SK-N-SH (cell line): ENCODE data around the gene NHLRC2. TPM values are rescaled to one million over a fixed set of nuclear protein-coding genes. Genes with fewer than 3 reads are reported as not detected.

Experiments used
- CTCF ChIA-PET: fragments of 300-600, 350-600 bp; formaldehyde crosslinking; extraction: SDS; loops from one replicate; lab custom pipeline; 2021; lab: Yijun Ruan, JAX
- POLR2A ChIA-PET: fragments of 350-600 bp; sonication (Branson Sonifier 250); formaldehyde crosslinking; extraction: SDS; loops from one replicate; lab custom pipeline; 2020; ENCODE audit warnings: antibody characterized with exemption, inconsistent platforms; lab: Yijun Ruan, JAX
- DNase-seq: peaks from one replicate; pipeline ENCODE4 v3.0.0; 2012
- H2AFZ ChIP-seq: fragments of 200-600 bp; sonication (generic); 2 replicates; pipeline ENCODE4 v1.8.1; 2016; ENCODE audit warnings: antibody characterized with exemption, mild to moderate bottlenecking, low read depth
- H3F3A ChIP-seq: fragments of 200-600 bp; sonication (generic); replicated peaks from 2 replicates; pipeline ENCODE3; 2016; ENCODE audit warnings: antibody characterized with exemption, mild to moderate bottlenecking; ENCODE audit not compliant: insufficient read depth
- H3K27ac ChIP-seq, 2 experiments: fragments of 200-500 bp in 1 of 2; fragments of 200-600 bp in 1 of 2; sonication (Bioruptor generic) in 1 of 2; sonication (generic), shearing (Covaris generic) in 1 of 2; 2 replicates each; pipeline versions ENCODE4 v1.5.1 to v1.6.1; 2014 to 2016; ENCODE audit warnings: low read depth in 2 of 2, inconsistent platforms in 1 of 2, low read length in 1 of 2, mild to moderate bottlenecking in 1 of 2, mixed read lengths in 1 of 2
- H3K27me3 ChIP-seq: fragments of 200-600 bp; sonication (generic), shearing (Covaris generic); 2 replicates; pipeline ENCODE4 v1.6.1; 2016; ENCODE audit warnings: mixed run types; ENCODE audit not compliant: insufficient read depth
- H3K36me3 ChIP-seq, 2 experiments: fragments of 200-500 bp in 1 of 2; fragments of 200-600 bp in 1 of 2; sonication (Bioruptor generic) in 1 of 2; sonication (generic) in 1 of 2; replicated peaks in 1 of 2; 2 replicates each; pipeline versions ENCODE3 to v1.5.1; 2014 to 2016; ENCODE audit warnings: low read length in 1 of 2, mild to moderate bottlenecking in 1 of 2; ENCODE audit not compliant: insufficient read depth in 2 of 2, control insufficient read depth in 1 of 2
- H3K4me1 ChIP-seq, 2 experiments: fragments of 200-500 bp in 1 of 2; fragments of 200-600 bp in 1 of 2; sonication (Bioruptor generic) in 1 of 2; sonication (generic), shearing (Covaris generic) in 1 of 2; 2 replicates each; pipeline versions ENCODE4 v1.5.1 to v1.6.1; 2014 to 2016; ENCODE audit warnings: low read depth in 1 of 2, low read length in 1 of 2, mixed run types in 1 of 2; ENCODE audit not compliant: insufficient read depth in 2 of 2, control insufficient read depth in 1 of 2
- H3K4me2 ChIP-seq: fragments of 200-600 bp; sonication (generic), shearing (Covaris generic); 2 replicates; pipeline ENCODE4 v1.6.1; 2017; ENCODE audit warnings: mixed run types
- H3K4me3 ChIP-seq, 2 experiments: fragments of 200-500 bp in 1 of 2; fragments of 200-600 bp in 1 of 2; sonication (Bioruptor generic) in 1 of 2; sonication (generic), shearing (Covaris generic) in 1 of 2; 2 replicates each; pipeline versions ENCODE4 v1.5.1 to v1.8.1; 2014 to 2016; ENCODE audit warnings: low read depth in 2 of 2, inconsistent platforms in 1 of 2, low read length in 1 of 2, mild to moderate bottlenecking in 1 of 2, mixed read lengths in 1 of 2, moderate library complexity in 1 of 2
- H3K79me2 ChIP-seq: fragments of 200-600 bp; sonication (generic); 2 replicates; pipeline ENCODE4 v1.8.1; 2017; ENCODE audit warnings: mild to moderate bottlenecking; ENCODE audit not compliant: insufficient read depth
- H3K9ac ChIP-seq: fragments of 200-600 bp; sonication (generic); 2 replicates; pipeline ENCODE4 v1.6.1; 2017; ENCODE audit warnings: mixed run types
- H3K9me2 ChIP-seq: fragments of 200-600 bp; sonication (generic); 2 replicates; pipeline ENCODE4 v1.6.1; 2017; ENCODE audit warnings: mixed run types
- H3K9me3 ChIP-seq: fragments of 200-600 bp; sonication (generic); 2 replicates; pipeline ENCODE4 v1.6.1; 2017; ENCODE audit warnings: mixed run types, mild to moderate bottlenecking, moderate library complexity
- H4K20me1 ChIP-seq: fragments of 200-600 bp; sonication (generic); 2 replicates; pipeline ENCODE4 v1.6.1; 2017; ENCODE audit warnings: mild to moderate bottlenecking, mixed run types; ENCODE audit not compliant: insufficient read depth
- CHD2 ChIP-seq: fragments of 150-350 bp; IDR thresholded peaks from 2 replicates; pipeline ENCODE4 v1.6.1; 2018; ENCODE audit warnings: low read length; ENCODE audit not compliant: partially characterized antibody
- CTCF ChIP-seq: fragments of 200-600 bp; sonication (generic); IDR thresholded peaks from 2 replicates; pipeline ENCODE4 v1.6.1; 2017; ENCODE audit warnings: antibody characterized with exemption, mild to moderate bottlenecking, moderate library complexity
- ELF1 ChIP-seq: IDR thresholded peaks from 2 replicates; pipeline ENCODE4 v1.4.0; 2012
- EZH2phosphoT487 ChIP-seq: fragments of 200-600 bp; sonication (generic); IDR thresholded peaks from 2 replicates; pipeline ENCODE4 v1.6.1; 2017; ENCODE audit warnings: low read depth, mixed run types, mild to moderate bottlenecking, antibody characterized with exemption, moderate library complexity, borderline replicate concordance
- FOSL2 ChIP-seq: IDR thresholded peaks from 2 replicates; pipeline ENCODE4 v1.4.0; 2012; ENCODE audit warnings: low read depth, mild to moderate bottlenecking, moderate library complexity, borderline replicate concordance
- JUND ChIP-seq: IDR thresholded peaks from 2 replicates; pipeline ENCODE4 v1.4.0; 2012
- NFIC ChIP-seq: IDR thresholded peaks from 2 replicates; pipeline ENCODE4 v1.4.0; 2012; ENCODE audit warnings: borderline replicate concordance
- NRF1 ChIP-seq: IDR thresholded peaks from 2 replicates; pipeline ENCODE4 v1.6.1; 2012; ENCODE audit warnings: low read depth, mild to moderate bottlenecking, low read length
- PBX3 ChIP-seq: IDR thresholded peaks from 2 replicates; pipeline ENCODE4; 2012
- RCOR1 ChIP-seq: fragments of 150-350 bp; IDR thresholded peaks from 2 replicates; pipeline ENCODE4 v1.6.1; 2017; ENCODE audit warnings: antibody characterized with exemption, low read length
- SMC3 ChIP-seq: IDR thresholded peaks from 2 replicates; pipeline ENCODE4 v1.6.1; 2012; ENCODE audit warnings: low read depth, low read length, improper control_type of control experiment
- YY1 ChIP-seq: IDR thresholded peaks from 2 replicates; pipeline ENCODE4 v1.4.0; 2012; ENCODE audit warnings: low read depth, mild to moderate bottlenecking
- WGBS: methylation state at CpG from one replicate; pipeline ENCODE4 v1.1.6; 2017; ENCODE audit warnings: low lambda C conversion rate; 5-methylcytosine and 5-hydroxymethylcytosine counted together
- polyA plus RNA-seq, 3 experiments: library from polyadenylated mRNA; depleted of rRNA; stranded (reverse); fragments of >200 nt; gene quantifications; 2 replicates each; pipeline ENCODE4 v1.2.3, GENCODE V29; 2012
- TF ChIP-seq, protein P1 (sequence below): IDR thresholded peaks from 2 replicates; pipeline ENCODE4 v1.6.1; 2012; ENCODE audit warnings: mild to moderate bottlenecking, low read depth, low read length, moderate library complexity

The NHLRC2 gene
- polyA plus RNA-seq, 1 of the 3 experiments (the other 2 are of a cell fraction) = 2.8 TPM

DNA sequence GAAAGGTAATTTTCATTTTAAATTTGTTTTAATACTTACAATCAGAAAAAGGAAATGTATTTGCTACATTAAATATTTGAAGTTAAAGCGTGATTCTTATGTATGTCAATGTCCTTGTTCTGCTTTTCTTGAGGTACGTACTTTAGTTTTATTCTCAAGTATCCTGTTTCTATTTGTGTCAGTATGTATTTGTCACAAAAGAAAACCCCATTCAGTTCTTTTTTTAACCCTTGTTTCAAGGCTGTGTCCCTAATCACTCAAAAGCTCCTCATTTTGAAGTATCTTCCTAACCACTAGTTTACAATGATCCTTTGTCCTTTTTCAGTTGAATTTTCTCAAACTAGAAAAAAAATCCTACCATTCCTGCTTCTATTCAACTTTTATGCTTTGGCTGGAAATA lies 25.2 kb downstream of the NHLRC2 start:
- 97% methylated on average over 2 of the region's 2 CpGs for WGBS
- DNase-seq = no peak
- TF ChIP-seq NRF1 (no peak), RCOR1 (no peak), CTCF (no peak)
- TF ChIP-seq, all 33 proteins: peak for 0
- H3K79me2 ChIP-seq = peaks cover 26% of the 10 kb centered on the region
- H3F3A ChIP-seq = peaks cover 7% of the 10 kb centered on the region
- H3K9me2 ChIP-seq = no peaks in the 10 kb centered on the region
- no peak overlapping the region for H3K9ac ChIP-seq
- H3K27me3 ChIP-seq = no peaks in the 10 kb centered on the region
- H3K9me3 ChIP-seq = no peaks in the 10 kb centered on the region
- H4K20me1 ChIP-seq = no peaks in the 10 kb centered on the region
- CTCF ChIA-PET = no interaction called here
- no peak overlapping the region for H3K4me3 ChIP-seq
- H3K4me1 ChIP-seq = no peaks in the 10 kb centered on the region; a peak in 2 of 4 replicates
- H3K4me2 ChIP-seq = no peak overlapping the region
- no peak overlapping the region for H2AFZ ChIP-seq
- H3K36me3 ChIP-seq = peaks cover 46 to 49% of the 10 kb centered on the region in 2 experiments
- no peak overlapping the region for H3K27ac ChIP-seq
- POLR2A ChIA-PET = no interaction called here

GRCh38 chr10:113880236-113880635 lies 25.8 kb downstream of the NHLRC2 start:
- WGBS = 16% methylated on average over 1 of the region's 1 CpG
- Histone ChIP-seq H2AFZ (no peak overlapping the region), H3K36me3 (peaks cover 48 to 50% of the 10 kb centered on the region in 2 experiments), H3K4me2 (no peak overlapping the region), H3K79me2 (peaks cover 20% of the 10 kb centered on the region), H3K9ac (no peak overlapping the region), H3K4me1 (no peaks in the 10 kb centered on the region; a peak in 2 of 4 replicates), H3K27me3 (no peaks in the 10 kb centered on the region), H3K9me3 (0 out of 2 replicates have a peak, but pooled peaks cover 3% of the 10 kb centered on the region), H4K20me1 (no peaks in the 10 kb centered on the region), H3K27ac (peak overlapping the region in 1 of 2 experiments; percentile 9; a peak in 1 of 4 replicates), H3F3A (peaks cover 7% of the 10 kb centered on the region), H3K9me2 (no peaks in the 10 kb centered on the region), H3K4me3 (no peak overlapping the region)
- POLR2A ChIA-PET = no interaction called here
- DNase-seq = no peak
- no peak for TF ChIP-seq NRF1
- TF ChIP-seq FOSL2 = peak; percentile 41; the same call in 1 of the 2 replicates
- TF ChIP-seq JUND = 0 out of 2 replicates have a peak, but pooled peaks have one; percentile 13
- CTCF ChIA-PET = no interaction called here

GRCh38 chr10:113882240-113882639 lies 27.8 kb downstream of the NHLRC2 start:
- Histone ChIP-seq H3K27me3 (no peaks in the 10 kb centered on the region), H3K79me2 (peaks cover 9% of the 10 kb centered on the region; the same call in 1 of the 2 replicates), H2AFZ (no peak overlapping the region), H3K4me1 (no peaks in the 10 kb centered on the region; a peak in 1 of 4 replicates), H3K9me3 (0 out of 2 replicates have a peak, but pooled peaks cover 3% of the 10 kb centered on the region), H3K27ac (no peak overlapping the region), H3F3A (peaks cover 7% of the 10 kb centered on the region), H3K9me2 (no peaks in the 10 kb centered on the region), H4K20me1 (no peaks in the 10 kb centered on the region), H3K4me2 (no peak overlapping the region), H3K9ac (no peak overlapping the region), H3K4me3 (no peak overlapping the region), H3K36me3 (peaks cover 55 to 62% of the 10 kb centered on the region in 2 experiments)
- no peak for DNase-seq
- ChIA-PET CTCF (interaction anchor here (1.0 kb wide), 1 partner anchor 16 kb away, joined by 3 read pairs; no protein-coding TSS in a partner anchor), POLR2A (no interaction called here)
- WGBS = 94% methylated on average over 2 of the region's 2 CpGs
- TF ChIP-seq NFIC = no peak
- TF ChIP-seq, protein P1, sequence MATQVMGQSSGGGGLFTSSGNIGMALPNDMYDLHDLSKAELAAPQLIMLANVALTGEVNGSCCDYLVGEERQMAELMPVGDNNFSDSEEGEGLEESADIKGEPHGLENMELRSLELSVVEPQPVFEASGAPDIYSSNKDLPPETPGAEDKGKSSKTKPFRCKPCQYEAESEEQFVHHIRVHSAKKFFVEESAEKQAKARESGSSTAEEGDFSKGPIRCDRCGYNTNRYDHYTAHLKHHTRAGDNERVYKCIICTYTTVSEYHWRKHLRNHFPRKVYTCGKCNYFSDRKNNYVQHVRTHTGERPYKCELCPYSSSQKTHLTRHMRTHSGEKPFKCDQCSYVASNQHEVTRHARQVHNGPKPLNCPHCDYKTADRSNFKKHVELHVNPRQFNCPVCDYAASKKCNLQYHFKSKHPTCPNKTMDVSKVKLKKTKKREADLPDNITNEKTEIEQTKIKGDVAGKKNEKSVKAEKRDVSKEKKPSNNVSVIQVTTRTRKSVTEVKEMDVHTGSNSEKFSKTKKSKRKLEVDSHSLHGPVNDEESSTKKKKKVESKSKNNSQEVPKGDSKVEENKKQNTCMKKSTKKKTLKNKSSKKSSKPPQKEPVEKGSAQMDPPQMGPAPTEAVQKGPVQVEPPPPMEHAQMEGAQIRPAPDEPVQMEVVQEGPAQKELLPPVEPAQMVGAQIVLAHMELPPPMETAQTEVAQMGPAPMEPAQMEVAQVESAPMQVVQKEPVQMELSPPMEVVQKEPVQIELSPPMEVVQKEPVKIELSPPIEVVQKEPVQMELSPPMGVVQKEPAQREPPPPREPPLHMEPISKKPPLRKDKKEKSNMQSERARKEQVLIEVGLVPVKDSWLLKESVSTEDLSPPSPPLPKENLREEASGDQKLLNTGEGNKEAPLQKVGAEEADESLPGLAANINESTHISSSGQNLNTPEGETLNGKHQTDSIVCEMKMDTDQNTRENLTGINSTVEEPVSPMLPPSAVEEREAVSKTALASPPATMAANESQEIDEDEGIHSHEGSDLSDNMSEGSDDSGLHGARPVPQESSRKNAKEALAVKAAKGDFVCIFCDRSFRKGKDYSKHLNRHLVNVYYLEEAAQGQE = no peak
- no peak for TF ChIP-seq EZH2phosphoT487
- no peak for TF ChIP-seq PBX3
- TF ChIP-seq CHD2 = no peak
- no peak for TF ChIP-seq SMC3
- no peak for TF ChIP-seq YY1
- TF ChIP-seq ELF1 = no peak
